NCI-H2227 (cell line): ENCODE measurements around the gene IGFALS.

ENCODE experiments used
- DNase-seq: peaks from one replicate; lab custom pipeline; 2025; ENCODE audit not compliant: unreplicated experiment; lab: John Stamatoyannopoulos, UW

Gene IGFALS

GRCh38 chr16:1745900-1746692 is 47.4 kb downstream of the IGFALS start:
- no peak for DNase-seq

DNA sequence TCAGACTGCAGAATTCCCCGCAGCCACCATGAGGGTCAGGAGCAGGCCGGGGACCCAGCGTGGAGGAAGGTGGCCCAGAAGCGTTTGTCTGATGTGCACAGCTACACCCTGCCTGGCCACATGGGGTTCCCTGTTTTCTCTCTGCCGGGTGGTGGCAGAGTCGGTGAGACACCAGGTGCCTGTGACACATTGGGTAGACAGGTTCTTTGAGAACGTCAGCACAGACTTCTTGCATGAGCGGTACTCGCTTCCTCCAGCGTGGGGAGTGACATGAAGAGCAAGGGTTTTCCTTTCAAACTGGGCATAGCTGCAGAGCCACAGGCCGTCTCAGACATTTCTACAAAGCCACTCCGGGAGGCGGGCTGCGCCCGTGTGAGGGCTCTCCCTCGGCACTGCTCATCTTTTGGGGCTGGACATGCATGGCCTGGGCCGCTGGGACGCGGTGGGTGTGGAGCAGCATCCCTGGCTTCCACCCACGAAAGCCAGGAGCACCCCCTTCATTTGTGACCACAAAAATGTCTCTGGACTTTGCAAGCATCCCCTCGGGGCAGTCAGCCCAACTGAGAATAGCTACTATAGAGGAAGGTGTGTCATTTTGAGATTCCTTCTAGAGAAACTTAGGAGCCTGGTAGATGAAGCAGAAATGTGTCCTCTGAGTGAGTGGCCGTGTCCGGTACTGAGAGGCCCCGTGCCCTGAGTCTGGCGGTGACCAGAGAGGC is 48.2 kb downstream of the IGFALS start:
- DNase-seq: no peak

DNA sequence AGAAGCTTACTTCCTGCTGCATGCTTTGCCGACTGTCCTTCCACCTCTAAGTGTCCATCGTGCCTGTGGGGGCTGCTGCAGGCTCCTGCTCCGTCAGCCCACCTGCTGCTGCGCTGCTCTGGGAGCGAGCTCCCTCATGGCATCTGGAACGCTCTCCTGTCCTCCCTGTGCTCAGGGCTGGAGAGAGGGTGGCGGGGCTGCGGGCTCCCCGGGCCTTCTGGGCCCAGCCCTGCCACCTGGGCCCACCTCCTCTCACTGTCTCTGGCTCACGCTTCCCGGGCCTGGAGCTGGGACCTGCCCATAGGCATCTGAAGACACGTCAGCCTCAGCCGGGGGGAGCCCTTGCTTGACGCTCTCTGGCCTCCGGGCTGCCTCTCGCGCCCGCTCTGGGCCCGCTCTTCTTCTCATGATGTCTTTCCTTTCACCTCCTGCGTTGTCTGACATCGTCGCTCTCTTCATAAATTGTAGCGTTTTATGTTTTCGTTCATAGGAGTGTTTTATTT is 49.1 kb downstream of the IGFALS start:
- no peak for DNase-seq

- DNase-seq: no peak
Measured at GRCh38 chr16:1743376-1744337, 49.8 kb downstream of the IGFALS start.

GRCh38 chr16:1741553-1742165 is 51.8 kb downstream of the IGFALS start:
- no peak for DNase-seq

GRCh38 chr16:1740781-1741490 is 52.6 kb downstream of the IGFALS start:
- no peak for DNase-seq
